Endothelial cell of umbilical vein (primary cell): ENCODE measurements around the gene CAMTA1. TPM values are rescaled to one million over a fixed set of nuclear protein-coding genes. Genes with fewer than 3 reads are reported as not detected.

Experiments used
- BruUV-seq: library from RNA; stranded (reverse); fragments of 400-500 nt; replicated peaks from 2 replicates; lab custom pipeline; 2021; lab: Mats Ljungman, UMichigan
- CTCF ChIA-PET: fragments of 300-600, 350-600 bp; sonication (Branson Sonifier 250); formaldehyde crosslinking; loops from one replicate; lab custom pipeline; 2021; ENCODE audit warnings: antibody characterized with exemption, inconsistent platforms; lab: Charles Lee
- POLR2A ChIA-PET: fragments of 300-600, 350-600 bp; sonication (Branson Sonifier 250); formaldehyde crosslinking; loops from one replicate; lab custom pipeline; 2021; ENCODE audit warnings: antibody characterized with exemption, inconsistent platforms; lab: Charles Lee
- DNase-seq: peaks from one replicate; pipeline ENCODE4 v3.0.0-alpha.2; 2011; ENCODE audit warnings: low read depth, low spot score
- FAIRE-seq: peaks from 2 replicates; lab custom pipeline; 2011; peaks lifted over from hg19 to GRCh38; lab: Jason Lieb, UNC
- H2AFZ ChIP-seq: 2 replicates; pipeline ENCODE4 v1.6.0; 2012; ENCODE audit warnings: low read depth, low read length, control low read depth, inconsistent platforms
- H3K27ac ChIP-seq: 2 replicates; pipeline ENCODE4 v1.5.1; 2011; ENCODE audit warnings: low read depth, mild to moderate bottlenecking, control low read depth, low read length, moderate library complexity; ENCODE audit not compliant: insufficient read depth
- H3K27me3 ChIP-seq, 2 experiments: 2 replicates each; pipeline versions ENCODE4 v1.6.0 to v1.6.1; 2011; ENCODE audit warnings: low read length in 2 of 2, mixed read lengths in 1 of 2; ENCODE audit not compliant: control insufficient read depth in 2 of 2, insufficient read depth in 2 of 2
- H3K36me3 ChIP-seq, 2 experiments: 2 replicates in 1 of 2; 3 replicates in 1 of 2; pipeline ENCODE4 v1.5.1; 2011; ENCODE audit warnings: low read length in 2 of 2, mild to moderate bottlenecking in 1 of 2, moderate library complexity in 1 of 2; ENCODE audit not compliant: control insufficient read depth in 2 of 2, insufficient read depth in 2 of 2; ENCODE audit errors: extremely low read depth in 1 of 2
- H3K4me1 ChIP-seq: 3 replicates; pipeline ENCODE4 v1.5.1; 2011; ENCODE audit warnings: mild to moderate bottlenecking, low read length; ENCODE audit not compliant: control insufficient read depth, insufficient read depth; ENCODE audit errors: extremely low read depth
- H3K4me2 ChIP-seq: 2 replicates; pipeline ENCODE4 v1.6.1; 2011; ENCODE audit warnings: low read length, control low read depth, mixed read lengths; ENCODE audit not compliant: insufficient read depth
- H3K4me3 ChIP-seq, 3 experiments: fragments of 200-600 bp in 1 of 3; sonication (generic), shearing (Covaris generic) in 1 of 3; replicated peaks in 1 of 3; 2 replicates each; pipeline ENCODE4 v1.5.1; 2011 to 2016; ENCODE audit warnings: control low read depth in 3 of 3, low read length in 3 of 3, mild to moderate bottlenecking in 2 of 3, inconsistent platforms in 1 of 3, low read depth in 1 of 3, moderate library complexity in 1 of 3; ENCODE audit not compliant: insufficient read depth in 1 of 3
- H3K79me2 ChIP-seq: 2 replicates; pipeline ENCODE4 v1.6.0; 2012; ENCODE audit warnings: low read length, inconsistent platforms; ENCODE audit not compliant: control insufficient read depth, insufficient read depth
- H3K9ac ChIP-seq: replicated peaks from 2 replicates; pipeline ENCODE3; 2011; ENCODE audit warnings: low read length, control low read depth; ENCODE audit not compliant: insufficient read depth; ENCODE audit errors: extremely low read depth
- H3K9me1 ChIP-seq: replicated peaks from 3 replicates; pipeline ENCODE4 v1.6.0; 2011; ENCODE audit warnings: mild to moderate bottlenecking, low read length; ENCODE audit not compliant: control insufficient read depth, insufficient read depth; ENCODE audit errors: extremely low read depth
- H3K9me3 ChIP-seq: replicated peaks from 2 replicates; pipeline ENCODE4 v1.5.1; 2012; ENCODE audit warnings: low read length, inconsistent platforms; ENCODE audit not compliant: control insufficient read depth, insufficient read depth
- H4K20me1 ChIP-seq: replicated peaks from 2 replicates; pipeline ENCODE3; 2011; ENCODE audit warnings: mild to moderate bottlenecking, low read length; ENCODE audit not compliant: control insufficient read depth, insufficient read depth; ENCODE audit errors: extremely low read depth
- CTCF ChIP-seq, 2 donors: IDR thresholded peaks; 1 replicate in 1 of 2; 2 replicates in 1 of 2; pipeline ENCODE4 v1.5.1; 2011; ENCODE audit warnings: low read length in 2 of 2, mild to moderate bottlenecking in 2 of 2, moderate library complexity in 2 of 2, control low read depth in 1 of 2, inconsistent platforms in 1 of 2, low read depth in 1 of 2; ENCODE audit not compliant: insufficient read depth in 1 of 2; ENCODE audit errors: extremely low read depth in 1 of 2
- EZH2 ChIP-seq: IDR thresholded peaks from 2 replicates; pipeline ENCODE4 v1.6.1; 2012; ENCODE audit warnings: borderline replicate concordance, low read depth, mild to moderate bottlenecking, moderate library complexity, low read length, inconsistent platforms; ENCODE audit not compliant: severe bottlenecking
- FOS ChIP-seq: IDR thresholded peaks from 2 replicates; pipeline ENCODE4 v1.6.1; 2011; ENCODE audit warnings: mild to moderate bottlenecking, low read length, moderate library complexity, borderline replicate concordance; ENCODE audit not compliant: insufficient read depth
- GATA2 ChIP-seq: IDR thresholded peaks from 2 replicates; pipeline ENCODE4 v1.7.0; 2011; ENCODE audit warnings: low read depth, mild to moderate bottlenecking, moderate library complexity, mixed read lengths, low read length; ENCODE audit not compliant: insufficient read length, insufficient read depth
- JUN ChIP-seq: IDR thresholded peaks from 2 replicates; pipeline ENCODE4 v1.6.1; 2011; ENCODE audit warnings: borderline replicate concordance, low read depth; ENCODE audit not compliant: insufficient read length, insufficient read depth
- MAX ChIP-seq: IDR thresholded peaks from 2 replicates; pipeline ENCODE4 v1.6.1; 2011; ENCODE audit not compliant: insufficient read depth, insufficient read length
- MYC ChIP-seq: IDR thresholded peaks from one replicate; pipeline ENCODE4 v1.6.1; 2011; ENCODE audit warnings: mild to moderate bottlenecking, low read depth, low read length
- POLR2A ChIP-seq: IDR thresholded peaks from 2 replicates; pipeline ENCODE4 v1.6.1; 2012; ENCODE audit warnings: low read depth, mild to moderate bottlenecking, control low read depth, low read length
- POLR2AphosphoS5 ChIP-seq: IDR thresholded peaks from 2 replicates; pipeline ENCODE4 v1.6.1; 2012; ENCODE audit warnings: low read depth, mild to moderate bottlenecking, control low read depth, low read length, moderate library complexity; ENCODE audit not compliant: insufficient read depth
- dilution Hi-C: fragments of 300-500 bp; cut with MboI; formaldehyde crosslinking; loops from one replicate; pipeline ENCODE4 v1.15.0; 2019; ENCODE audit warnings: low sequenced_read_pairs; ENCODE audit not compliant: extremely low pct_ligation_motif_present
- intact Hi-C: fragments of 100-400 bp; cut with micrococcal nuclease; formaldehyde crosslinking; loops from one replicate; pipeline ENCODE4 v1.10.0; 2022
- polyA plus RNA-seq, 4 experiments: library from polyadenylated mRNA; depleted of rRNA in 3 of 4; stranded (reverse) in 3 of 4; unstranded in 1 of 4; fragments of >200 nt; gene quantifications; 2 replicates each; pipeline versions ENCODE4 v1.2.1 to v1.2.3, GENCODE V29; 2011 to 2012; ENCODE audit warnings: missing spikeins in 1 of 4
- total RNA-seq: library from RNA; stranded (reverse); gene quantifications from 2 replicates; pipeline ENCODE4 v1.2.3, GENCODE V29; 2021

The CAMTA1 gene
- total and polyA plus RNA-seq, 2 donors (not counting 3 experiments of a cell fraction or from before 2014, with no cell fraction given), result 50.8 to 92.7 TPM

GRCh38 chr1:7348580-7348979, 563.3 kb downstream of the CAMTA1 start:
- intact Hi-C loops, result no loop called here
- no peak overlapping the region for H3K9ac ChIP-seq
- FAIRE-seq, result no peak

More at GRCh38 chr1:7348580-7348979, 563.3 kb downstream of the CAMTA1 start:
- no peaks in the 10 kb centered on the region for H3K9me3 ChIP-seq
- H3K4me2 ChIP-seq, result no peak overlapping the region
- no peaks in the 10 kb centered on the region for H3K27me3 ChIP-seq
- ChIA-PET POLR2A (no interaction called here), CTCF (no interaction called here)
- H4K20me1 ChIP-seq, result no peaks in the 10 kb centered on the region
- no peak for DNase-seq
- H3K9me1 ChIP-seq, result no peaks in the 10 kb centered on the region
- no peaks in the 10 kb centered on the region for H3K36me3 ChIP-seq
- no peak overlapping the region for H3K4me3 ChIP-seq
- H2AFZ ChIP-seq, result no peak overlapping the region
- H3K79me2 ChIP-seq, result no peaks in the 10 kb centered on the region
- dilution Hi-C loops, result no loop called here
- H3K27ac ChIP-seq, result no peak overlapping the region
- BruUV-seq, result no TSS peak
- no peak for TF ChIP-seq CTCF (IDR thresholded peaks at IDR 0.05; ENCODE audit: extremely low read depth in 1 of 2, insufficient read depth in 1 of 2, low read depth in 1 of 2, low read length in 2 of 2)
- TF ChIP-seq JUN, result no peak
- no peak for TF ChIP-seq POLR2AphosphoS5
- TF ChIP-seq MAX, result no peak
- no peak for TF ChIP-seq GATA2
- no peak for TF ChIP-seq FOS
- no peak for TF ChIP-seq POLR2A
- no peak for TF ChIP-seq EZH2
- no peak for TF ChIP-seq MYC
- H3K4me1 ChIP-seq, result no peaks in the 10 kb centered on the region
